Prostate gland (tissue), 2 donors: ENCODE measurements around the gene MAP1S. TPM values are rescaled to one million over a fixed set of nuclear protein-coding genes. Genes with fewer than 3 reads are reported as not detected.

ENCODE experiments used
- DNase-seq: peaks from one replicate; pipeline ENCODE4 v3.0.0-alpha.2; 2019; ENCODE audit warnings: low spot score
- H3K27ac ChIP-seq, 2 donors: fragments of 200-600 bp; sonication (generic); 2 replicates each; pipeline ENCODE4 v1.5.1; 2017 to 2019
- H3K27me3 ChIP-seq: fragments of 200-600 bp; sonication (generic); replicated peaks from 2 replicates; pipeline ENCODE4 v1.5.1; 2019; ENCODE audit not compliant: insufficient read depth
- H3K36me3 ChIP-seq, 2 donors: fragments of 200-600 bp; sonication (generic); 1 replicate in 1 of 2; 2 replicates in 1 of 2; pipeline versions ENCODE4 v1.5.1 to v1.8.1; 2017 to 2019
- H3K4me1 ChIP-seq: fragments of 200-600 bp; sonication (generic); replicated peaks from 2 replicates; pipeline ENCODE4 v1.5.1; 2019
- H3K4me3 ChIP-seq, 2 donors: fragments of 200-600 bp; sonication (generic); 2 replicates each; pipeline ENCODE4 v1.5.1; 2017 to 2019
- H3K9me3 ChIP-seq: fragments of 200-600 bp; sonication (generic); 2 replicates; pipeline ENCODE4 v1.5.1; 2017
- CTCF ChIP-seq, 4 experiments: fragments of 200-600 bp in 2 of 4; fragments of 450-650 bp in 2 of 4; sonication (generic) in 2 of 4; IDR thresholded peaks; 1 replicate in 3 of 4; 2 replicates in 1 of 4; pipeline ENCODE4 v1.5.1; 2016 to 2019; ENCODE audit warnings: antibody characterized with exemption in 4 of 4, mild to moderate bottlenecking in 2 of 4, moderate library complexity in 2 of 4
- POLR2A ChIP-seq: fragments of 450-650 bp; IDR thresholded peaks from one replicate; pipeline ENCODE4 v1.6.1; 2016; ENCODE audit warnings: antibody characterized with exemption, mild to moderate bottlenecking
- POLR2AphosphoS5 ChIP-seq: sonication (generic); formaldehyde crosslinking; IDR thresholded peaks from one replicate; pipeline ENCODE4 v1.6.1; 2017; ENCODE audit warnings: antibody characterized with exemption
- WGBS: methylation state at CpG from one replicate; pipeline ENCODE4 v1.1.5; 2018; 5-methylcytosine and 5-hydroxymethylcytosine counted together
- intact Hi-C: fragments of 100-400 bp; cut with DNase I; formaldehyde crosslinking; loops from one replicate; pipeline ENCODE4 v1.14.2; 2022
- total RNA-seq, 2 donors: library from RNA; depleted of rRNA; stranded (reverse); fragments of >200 nt; gene quantifications; one replicate each; pipeline ENCODE4 v1.1.0, GENCODE V29; 2016

MAP1S gene
- total RNA-seq, 2 donors from 2014 or later, result 34.9 to 61.1 TPM

DNA sequence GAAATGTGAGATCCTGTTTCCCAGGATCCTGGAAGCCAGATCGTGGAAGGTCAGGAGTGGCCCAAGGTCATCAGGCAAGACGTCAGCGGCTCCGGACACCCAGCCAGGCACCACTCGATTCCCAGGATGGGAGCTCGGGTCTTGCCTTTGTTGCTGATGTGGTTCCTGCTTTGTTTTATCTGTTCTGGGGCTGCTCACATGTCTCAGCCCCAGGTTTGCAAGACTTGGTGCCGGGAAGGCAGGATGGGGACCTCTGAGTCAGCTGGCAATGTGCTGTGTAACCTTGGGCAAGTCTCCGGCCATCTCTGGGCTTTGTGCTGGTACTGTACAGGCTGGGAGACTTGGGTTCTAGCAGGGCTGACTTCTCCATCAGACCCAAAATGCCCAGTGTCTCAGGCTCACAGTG, 30.6 kb downstream of the MAP1S start:
- 27% methylated on average over 8 of the region's 8 CpGs for WGBS
- H3K36me3 ChIP-seq, result no peaks in the 10 kb centered on the region
- no peaks in the 10 kb centered on the region for H3K4me1 ChIP-seq
- H3K9me3 ChIP-seq, result no peaks in the 10 kb centered on the region
- no peak overlapping the region for H3K27ac ChIP-seq
- intact Hi-C loops, result no loop called here
- TF ChIP-seq POLR2AphosphoS5 (no peak), CTCF (IDR thresholded peaks at IDR 0.05) (no peak)
- H3K4me3 ChIP-seq, result no peak overlapping the region
- DNase-seq, result no peak
- no peaks in the 10 kb centered on the region for H3K27me3 ChIP-seq

DNA sequence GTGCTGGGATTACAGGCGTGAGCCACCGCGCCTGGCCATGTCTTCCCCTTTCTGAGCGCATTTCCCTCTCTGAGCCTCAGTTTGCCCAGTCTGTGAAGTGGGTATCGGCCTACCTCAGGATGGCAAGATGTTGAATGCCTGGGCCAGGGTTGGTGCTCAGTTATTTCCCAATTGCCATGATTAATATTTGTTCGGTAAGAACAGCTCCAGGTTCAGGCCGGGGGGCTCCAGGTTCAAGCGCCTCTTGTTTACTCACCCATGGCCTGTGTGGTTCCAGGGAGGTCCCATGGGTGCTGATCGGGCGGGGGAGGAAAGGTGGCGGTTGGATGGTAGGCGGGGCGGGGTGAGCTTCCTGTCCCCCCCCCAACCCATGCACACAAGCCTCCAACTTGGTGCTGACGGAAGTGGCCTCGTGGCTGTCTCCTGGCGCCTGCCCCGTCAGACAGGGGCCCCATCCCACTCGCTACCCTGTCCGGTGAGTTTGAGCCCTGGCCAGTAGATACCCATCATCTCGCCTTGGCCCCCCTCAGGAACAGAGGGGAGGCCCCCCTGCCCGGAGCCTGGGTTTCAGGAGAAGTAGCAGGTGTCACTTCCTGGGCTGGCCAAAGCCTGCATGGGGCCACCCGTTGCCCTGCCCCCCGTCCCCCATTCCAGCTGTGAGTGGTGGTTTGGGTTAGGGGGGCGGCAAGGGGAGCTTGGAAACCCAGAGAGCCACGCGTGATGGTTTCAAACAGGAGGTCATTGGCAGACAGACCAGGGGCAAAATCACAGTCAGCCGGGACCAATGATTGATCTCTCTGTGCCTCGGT, 32.0 kb downstream of the MAP1S start, which contains the start of gene FCHO1:
Gene FCHO1 (plus strand): TSS at position 375 of the 809 bp plus-strand sequence. CDS start 3,688 bp downstream, outside the sequence.
- no peaks in the 10 kb centered on the region for H3K27me3 ChIP-seq
- no peak for DNase-seq

GRCh38 chr19:17751912-17752273, 32.6 kb downstream of the MAP1S start:
- Histone ChIP-seq H3K27ac (no peak overlapping the region), H3K4me3 (no peak overlapping the region)

More for the DNA sequence above, 32.0 kb downstream of the MAP1S start, which contains the start of gene FCHO1:
- Histone ChIP-seq H3K36me3 (no peaks in the 10 kb centered on the region), H3K4me1 (no peaks in the 10 kb centered on the region), H3K27ac (no peak within 1 kb of the TSS), H3K4me3 (no peak within 1 kb of the TSS), H3K9me3 (no peaks in the 10 kb centered on the region)
- intact Hi-C loops, result no loop called here
- TF ChIP-seq POLR2AphosphoS5 (no peak), CTCF (IDR thresholded peaks at IDR 0.05) (no peak), POLR2A (no peak)
- 57% methylated on average over 27 of the region's 28 CpGs for WGBS

GRCh38 chr19:17752865-17753639, 33.8 kb downstream of the MAP1S start:
- intact Hi-C loops, result no loop called here
- no peak overlapping the region for H3K27ac ChIP-seq
- no peaks in the 10 kb centered on the region for H3K4me1 ChIP-seq
- H3K27me3 ChIP-seq, result no peaks in the 10 kb centered on the region
- H3K9me3 ChIP-seq, result no peaks in the 10 kb centered on the region
- no peak overlapping the region for H3K4me3 ChIP-seq
- no peak for TF ChIP-seq POLR2AphosphoS5
- no peak for TF ChIP-seq POLR2A
- H3K36me3 ChIP-seq, result no peaks in the 10 kb centered on the region
- DNase-seq, result no peak
- 92% methylated on average over 7 of the region's 7 CpGs for WGBS

More at GRCh38 chr19:17751912-17752273, 32.6 kb downstream of the MAP1S start:
- 89% methylated on average over 2 of the region's 2 CpGs for WGBS
- H3K36me3 ChIP-seq, result no peaks in the 10 kb centered on the region
- H3K4me1 ChIP-seq, result no peaks in the 10 kb centered on the region
- no peaks in the 10 kb centered on the region for H3K9me3 ChIP-seq
- H3K27me3 ChIP-seq, result no peaks in the 10 kb centered on the region
- intact Hi-C loops, result no loop called here
- no peak for DNase-seq
- TF ChIP-seq CTCF (IDR thresholded peaks at IDR 0.05) (no peak), POLR2A (no peak), POLR2AphosphoS5 (no peak)

GRCh38 chr19:17753976-17754375, 34.7 kb downstream of the MAP1S start:
- Histone ChIP-seq H3K27me3 (no peaks in the 10 kb centered on the region), H3K9me3 (no peaks in the 10 kb centered on the region), H3K27ac (no peak overlapping the region), H3K36me3 (no peaks in the 10 kb centered on the region), H3K4me3 (no peak overlapping the region), H3K4me1 (no peaks in the 10 kb centered on the region)
- DNase-seq, result no peak
- TF ChIP-seq POLR2AphosphoS5 (no peak), POLR2A (no peak), CTCF (IDR thresholded peaks at IDR 0.05) (no peak)
- intact Hi-C loops, result no loop called here
- WGBS, result 57% methylated on average over 9 of the region's 9 CpGs
